ENCODE data around the gene ARMC9. TPM values are rescaled to one million over a fixed set of nuclear protein-coding genes. Genes with fewer than 3 reads are reported as not detected.

The ARMC9 gene
- total and polyA plus RNA-seq, 8 donors, result 11.4 to 40.6 (median 13.9) TPM

GRCh38 chr2:231161252-231161839 lies 37.1 kb upstream of the ARMC9 start:
- H3K4me1 ChIP-seq, result peaks cover 10 to 11% of the 10 kb centered on the region in 2 donors
- no peak for TF ChIP-seq CTCF (IDR thresholded peaks at IDR 0.05)
- ATAC-seq (no peak), DNase-seq (no peak)
- H3K9me3 ChIP-seq, result no peaks in the 10 kb centered on the region
- no peaks in the 10 kb centered on the region for H3K27me3 ChIP-seq
- intact Hi-C loops (cut with DNase I), result no loop called here
- H3K27ac ChIP-seq, result peak overlapping the region; percentile 55 to 74
- H3K4me3 ChIP-seq, result no peak overlapping the region
- peaks cover 0 to 67% of the 10 kb centered on the region in 2 donors for H3K36me3 ChIP-seq

- intact Hi-C loops (cut with DNase I), result no loop called here
- peaks cover 0 to 72% of the 10 kb centered on the region in 2 donors for H3K36me3 ChIP-seq
- peak overlapping the region; percentile 55 to 74 for H3K27ac ChIP-seq
- H3K27me3 ChIP-seq, result no peaks in the 10 kb centered on the region
- no peaks in the 10 kb centered on the region for H3K9me3 ChIP-seq
- DNase-seq (no peak), ATAC-seq (peak; percentile 83)
- peaks cover 10 to 11% of the 10 kb centered on the region in 2 donors for H3K4me1 ChIP-seq
- no peak for TF ChIP-seq CTCF (IDR thresholded peaks at IDR 0.05)
- no peak overlapping the region for H3K4me3 ChIP-seq
Observed at GRCh38 chr2:231161877-231162329, 36.5 kb upstream of the ARMC9 start.

GRCh38 chr2:231163011-231163410 lies 35.4 kb upstream of the ARMC9 start:
- Histone ChIP-seq H3K27me3 (no peaks in the 10 kb centered on the region), H3K36me3 (peaks cover 0 to 76% of the 10 kb centered on the region in 2 donors), H3K4me3 (no peak overlapping the region), H3K27ac (peak overlapping the region in 1 of 2 donors; percentile 55), H3K9me3 (no peaks in the 10 kb centered on the region), H3K4me1 (peaks cover 10 to 11% of the 10 kb centered on the region in 2 donors)
- no peak for TF ChIP-seq CTCF (IDR thresholded peaks at IDR 0.05)
- no peak for DNase-seq
- ATAC-seq, result no peak
- intact Hi-C loops (cut with DNase I), result no loop called here

GRCh38 chr2:231163414-231164095 lies 34.9 kb upstream of the ARMC9 start:
- Histone ChIP-seq H3K27me3 (no peaks in the 10 kb centered on the region), H3K36me3 (peaks cover 0 to 71% of the 10 kb centered on the region in 2 donors), H3K9me3 (no peaks in the 10 kb centered on the region), H3K27ac (peak overlapping the region in 1 of 2 donors; percentile 25), H3K4me3 (no peak overlapping the region), H3K4me1 (peaks cover 11 to 13% of the 10 kb centered on the region in 2 donors)
- TF ChIP-seq CTCF (IDR thresholded peaks at IDR 0.05), result no peak
- ATAC-seq (no peak), DNase-seq (no peak)
- intact Hi-C loops (cut with DNase I), result no loop called here

- intact Hi-C loops (cut with DNase I), result no loop called here
- Histone ChIP-seq H3K36me3 (peaks cover 0 to 84% of the 10 kb centered on the region in 2 donors), H3K27ac (peak overlapping the region in 1 of 2 donors; percentile 36), H3K4me3 (no peak overlapping the region), H3K9me3 (no peaks in the 10 kb centered on the region), H3K4me1 (peaks cover 0 to 8% of the 10 kb centered on the region in 2 donors), H3K27me3 (no peaks in the 10 kb centered on the region)
- no peak for TF ChIP-seq CTCF (IDR thresholded peaks at IDR 0.05)
- DNase-seq (no peak), ATAC-seq (no peak)
Observed at GRCh38 chr2:231167745-231168459, 30.5 kb upstream of the ARMC9 start.
